HG02798 (cell line): Measurements from ENCODE around the gene NDFIP1.
"Not testable (repeated sequence)": the region's sequence is repeated elsewhere in the genome, so short reads cannot be mapped to it uniquely, and the experiment has no call there.

Experiments used
- ATAC-seq: cut with Tn5 transposase; IDR thresholded peaks from one replicate; pipeline ENCODE4 v1.9.1; 2021; ENCODE audit warnings: mild to moderate bottlenecking; ENCODE audit not compliant: unreplicated experiment, poor library complexity

Gene NDFIP1

DNA sequence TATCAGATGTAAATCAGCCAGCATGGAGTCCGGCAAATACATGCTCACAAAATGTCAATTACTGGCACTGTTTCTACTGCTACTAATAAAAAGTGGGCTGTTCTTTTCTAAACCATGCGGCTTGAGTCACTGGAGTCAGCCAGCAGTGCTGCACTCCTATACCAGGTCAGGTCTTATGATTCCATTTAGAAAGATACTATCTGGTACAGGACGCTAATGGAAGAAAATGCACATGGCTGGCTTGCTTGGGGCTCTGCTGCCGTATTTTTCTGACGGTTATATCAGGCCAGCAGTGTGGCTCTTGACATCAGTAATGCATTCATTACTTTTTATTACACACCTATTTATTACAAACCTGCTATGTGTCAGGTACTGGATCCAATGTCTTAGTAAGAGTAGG is 74.3 kb downstream of the NDFIP1 start:
- no peak for ATAC-seq

DNA sequence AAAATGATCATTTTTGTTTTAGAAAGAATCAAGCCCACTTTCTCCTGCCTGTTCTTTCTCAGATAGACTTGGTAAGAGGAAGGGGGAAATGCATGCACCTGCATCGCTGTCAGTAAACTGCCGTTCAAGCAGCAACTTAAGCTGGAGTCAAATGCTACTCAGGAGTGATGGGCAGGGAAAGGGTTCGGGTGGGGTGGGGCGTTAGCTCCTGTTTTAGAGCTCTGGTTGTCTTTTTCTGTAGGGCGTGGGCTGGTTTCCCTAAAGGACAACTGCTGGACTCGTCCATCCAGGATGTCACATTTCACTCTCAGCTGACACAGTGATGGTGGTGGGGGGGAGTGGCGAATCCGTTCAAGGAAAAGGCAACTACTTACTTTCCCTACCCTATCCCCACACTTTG is 75.0 kb downstream of the NDFIP1 start:
- ATAC-seq = no peak

DNA sequence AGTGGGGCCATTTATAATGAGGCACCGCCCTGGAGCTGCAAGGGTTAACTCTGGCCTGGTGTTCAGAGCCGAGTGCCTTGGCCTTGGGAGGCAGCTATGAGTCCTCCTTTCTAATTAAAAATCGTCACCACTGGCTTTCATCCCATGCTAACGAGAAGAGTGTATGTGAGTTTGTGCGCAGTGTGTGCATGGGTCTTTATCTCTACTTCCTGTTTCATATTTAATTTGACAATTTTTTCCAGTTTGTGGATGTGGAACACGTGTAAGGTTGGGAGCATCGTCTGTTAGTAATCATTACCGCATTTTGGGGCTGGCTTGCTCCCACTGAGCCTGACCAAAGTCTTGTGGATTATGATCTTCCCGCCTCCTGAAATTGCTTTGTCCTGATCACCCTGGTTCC is 76.4 kb downstream of the NDFIP1 start:
- no peak for ATAC-seq

DNA sequence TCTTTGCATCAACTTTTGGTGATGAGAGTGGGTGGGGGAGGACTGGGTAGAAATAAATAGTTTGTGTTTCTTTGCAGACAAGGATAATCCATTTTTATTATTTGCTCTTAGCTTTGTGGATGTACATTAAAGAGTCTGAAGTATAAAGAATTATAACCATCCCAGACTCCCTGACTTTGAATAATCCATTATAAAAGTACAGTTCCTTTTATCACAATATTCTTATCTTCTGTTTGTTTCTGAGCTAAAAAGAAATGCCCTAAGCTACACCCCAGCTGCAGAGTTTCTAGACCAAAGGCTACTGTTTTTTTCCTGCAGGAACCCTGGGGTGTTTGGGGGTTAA is 77.9 kb downstream of the NDFIP1 start:
- no peak for ATAC-seq

DNA sequence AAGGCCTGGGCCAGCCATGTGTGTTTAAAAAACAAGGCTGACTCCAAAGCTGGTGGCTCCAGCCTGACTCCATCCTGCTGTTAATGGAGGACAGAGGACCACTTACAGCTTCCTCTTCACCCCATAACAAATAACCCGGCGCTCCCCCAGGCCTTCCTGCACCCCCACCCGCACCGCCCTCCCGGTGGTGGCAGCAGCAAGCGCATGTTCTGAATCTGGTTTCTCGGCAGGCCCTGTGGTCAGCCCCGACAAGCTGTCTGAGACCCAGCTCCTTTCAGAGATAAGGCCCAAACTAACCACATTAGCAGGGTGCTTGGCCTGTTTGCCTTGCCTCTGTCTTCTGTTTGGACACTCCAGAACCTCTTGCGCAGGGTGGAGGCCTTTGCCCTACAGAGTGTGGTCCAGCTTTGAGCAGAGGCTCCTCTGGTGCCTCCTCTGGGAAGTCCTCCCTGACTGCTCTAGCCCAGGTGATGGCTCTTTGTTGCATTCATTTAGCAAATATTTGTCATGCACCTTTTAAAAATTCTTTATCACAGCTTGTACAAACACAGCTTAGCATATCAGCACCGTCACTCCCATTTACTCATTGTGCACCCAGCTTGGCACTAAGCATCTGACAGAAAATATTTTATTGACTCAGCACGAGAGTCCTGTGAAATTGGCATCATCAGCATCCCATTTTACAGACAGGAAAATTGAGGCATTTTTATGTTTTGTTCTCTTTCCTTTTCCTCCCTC is 78.4 kb downstream of the NDFIP1 start:
- ATAC-seq = no peak

DNA sequence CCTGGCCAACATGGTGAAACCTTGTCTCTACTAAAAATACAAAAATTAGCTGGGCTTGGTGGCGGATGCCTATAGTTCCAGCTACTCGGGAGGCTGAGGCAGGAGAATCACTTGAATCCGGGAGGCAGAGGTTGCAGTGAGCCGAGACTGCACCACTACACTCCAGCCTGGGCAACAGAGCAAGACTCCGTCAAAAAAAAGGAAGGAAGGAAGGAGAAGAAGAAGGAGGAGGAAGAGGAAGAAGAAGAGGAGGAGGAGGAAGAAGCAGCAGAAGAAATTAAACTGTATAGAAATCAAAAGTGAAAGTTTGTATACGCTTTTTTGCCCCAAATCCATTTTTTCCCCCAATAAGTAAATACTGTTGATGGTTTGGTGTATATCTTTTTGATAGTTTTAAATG is 80.1 kb downstream of the NDFIP1 start:
- ATAC-seq = not testable (repeated sequence)

DNA sequence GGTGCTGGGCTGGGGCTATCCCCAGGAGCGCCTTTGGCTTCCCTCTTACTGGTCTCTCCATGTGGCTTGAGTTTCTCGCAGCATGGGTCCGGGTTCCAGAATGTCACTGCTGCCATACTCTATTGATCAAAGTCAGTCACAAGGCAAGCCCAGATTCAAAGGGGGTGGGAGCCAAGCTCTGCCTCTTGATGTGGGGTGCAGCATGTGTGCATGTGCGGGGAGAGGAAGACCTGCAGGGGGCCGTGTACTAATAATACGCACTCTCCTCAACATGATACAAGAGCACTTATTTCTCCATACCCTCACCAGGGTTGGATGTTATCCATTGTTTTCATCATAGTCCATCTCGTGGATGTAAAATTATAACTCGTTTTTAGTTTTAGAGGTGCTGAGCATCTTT is 81.2 kb downstream of the NDFIP1 start:
- no peak for ATAC-seq

DNA sequence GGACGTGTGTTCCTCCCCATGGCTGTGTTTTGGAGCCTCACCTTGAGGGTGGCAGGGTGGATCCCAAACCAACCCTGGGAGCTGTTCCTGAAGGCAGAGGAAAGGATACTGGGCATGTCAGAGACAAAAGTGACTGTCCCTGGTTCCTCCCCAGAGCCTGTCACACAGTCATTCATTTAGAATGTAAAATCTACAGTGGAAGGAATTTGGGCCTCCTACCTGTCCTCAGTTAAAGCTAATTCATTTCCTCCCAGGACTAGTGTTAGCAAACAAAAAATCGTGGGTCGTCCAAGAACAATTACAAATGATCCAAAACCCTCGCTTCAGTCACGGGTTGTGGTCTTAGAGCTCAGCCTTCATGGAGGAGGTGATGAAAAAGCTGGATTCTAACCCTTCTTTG is 83.2 kb downstream of the NDFIP1 start:
- ATAC-seq = no peak

DNA sequence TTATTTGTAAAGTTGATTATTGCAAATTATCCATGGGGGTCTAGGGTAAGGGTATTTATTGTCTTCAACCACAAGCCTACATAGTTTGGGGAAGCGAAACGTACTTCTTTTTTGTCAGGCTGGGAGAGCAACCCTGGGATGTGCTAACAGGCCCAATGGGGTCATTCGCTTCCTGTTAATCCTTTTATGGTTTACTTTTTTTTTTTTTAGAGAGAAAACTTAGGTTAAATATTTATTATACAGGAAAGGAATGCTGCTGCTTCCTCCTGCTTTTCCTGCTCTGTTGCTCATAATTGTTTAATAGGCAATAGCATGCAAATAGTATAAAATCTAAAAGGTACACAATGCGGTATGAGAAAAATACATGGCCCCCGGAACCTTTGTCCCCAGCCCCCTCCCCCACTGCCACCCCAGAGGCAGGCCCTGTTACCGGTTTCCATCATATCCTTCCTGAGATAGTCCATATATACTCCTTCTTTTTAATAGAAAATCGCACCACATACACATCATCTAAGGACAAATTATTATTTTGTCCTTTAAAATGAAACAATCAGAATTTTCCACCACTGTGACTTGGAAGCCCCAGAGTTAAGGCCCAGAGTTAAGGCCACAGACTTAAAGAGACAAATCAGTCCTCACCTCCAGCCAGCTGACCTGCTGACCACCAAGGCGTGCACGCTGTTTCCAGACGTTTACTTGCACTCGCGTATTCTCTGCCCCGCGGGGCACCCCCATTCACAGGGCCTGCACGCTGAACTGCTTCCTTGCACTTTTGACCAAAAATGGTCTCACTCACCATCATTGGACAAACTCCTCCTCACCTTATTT is 83.9 kb downstream of the NDFIP1 start:
- ATAC-seq = no peak

DNA sequence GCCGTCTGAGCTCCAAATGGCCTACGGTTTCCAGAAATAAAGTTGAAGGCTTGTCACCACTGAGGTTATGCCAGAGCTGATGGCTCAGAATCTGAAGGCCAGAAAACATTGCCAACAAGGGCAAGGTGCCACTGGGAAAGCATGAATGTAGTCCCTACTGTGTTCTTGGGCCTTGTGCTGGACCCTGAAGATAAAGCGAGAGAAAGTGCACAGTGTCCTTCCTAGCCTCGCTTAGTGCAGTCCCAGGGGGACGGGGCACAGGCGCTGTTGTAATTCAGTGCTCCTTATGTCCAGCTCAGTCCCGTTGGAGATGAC is 84.5 kb downstream of the NDFIP1 start:
- no peak for ATAC-seq

DNA sequence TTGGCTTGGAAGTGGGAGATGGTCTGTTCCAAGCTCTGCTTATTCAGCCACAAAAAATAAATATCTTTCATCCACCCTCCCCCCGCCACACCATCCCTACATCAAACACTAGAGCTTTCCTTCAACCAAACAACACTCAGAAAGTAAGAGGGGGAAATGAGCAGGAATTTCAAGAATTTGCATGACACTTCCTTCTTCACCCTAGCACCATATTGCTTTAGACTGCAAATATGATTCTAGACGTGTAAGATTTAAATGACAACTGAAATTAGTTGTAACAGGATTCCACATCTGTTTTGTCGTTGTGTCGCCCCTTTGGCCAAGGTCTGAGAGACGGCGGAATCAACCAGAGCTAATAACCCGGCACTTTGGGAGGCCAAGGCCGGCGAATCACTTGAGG is 88.5 kb downstream of the NDFIP1 start:
- no peak for ATAC-seq

DNA sequence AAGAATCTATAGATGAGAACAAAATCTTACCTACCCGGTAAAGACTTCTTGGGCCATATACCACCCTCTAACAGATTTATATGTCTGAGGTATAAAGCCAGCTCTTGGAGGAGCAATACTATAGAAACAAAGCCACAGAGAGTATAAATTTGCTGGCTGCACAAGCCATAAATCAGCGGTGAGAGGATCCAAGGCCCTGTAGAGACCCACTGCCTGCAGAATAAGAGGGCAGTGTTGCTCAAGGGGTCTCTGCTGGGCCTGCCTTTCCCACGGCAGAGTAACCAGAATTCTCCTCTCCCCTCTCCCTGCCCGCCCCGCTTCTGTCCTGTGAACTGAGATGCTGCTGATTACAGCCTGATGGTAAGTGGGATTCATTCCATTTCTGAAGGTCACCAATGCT is 89.2 kb downstream of the NDFIP1 start:
- ATAC-seq = no peak

DNA sequence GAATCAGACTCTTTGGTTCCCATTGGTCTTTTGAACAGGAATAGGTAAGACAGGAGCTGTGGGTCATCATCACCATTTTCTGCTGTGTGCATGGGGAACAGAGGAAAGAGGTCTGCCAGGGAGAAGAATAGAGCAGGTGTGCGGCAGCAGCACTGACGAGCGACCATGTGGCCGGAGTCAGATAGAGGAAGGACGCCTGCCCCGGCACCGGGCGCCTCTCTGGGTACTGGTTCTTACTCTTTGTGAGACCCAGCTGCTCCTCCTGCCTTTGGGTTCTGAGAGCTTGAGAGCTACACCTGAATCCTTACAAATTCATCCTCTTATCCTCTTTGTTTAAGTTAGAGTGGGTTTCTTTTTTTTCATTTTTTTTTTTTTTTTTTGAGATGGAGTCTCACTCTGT is 90.8 kb downstream of the NDFIP1 start:
- ATAC-seq = no peak

DNA sequence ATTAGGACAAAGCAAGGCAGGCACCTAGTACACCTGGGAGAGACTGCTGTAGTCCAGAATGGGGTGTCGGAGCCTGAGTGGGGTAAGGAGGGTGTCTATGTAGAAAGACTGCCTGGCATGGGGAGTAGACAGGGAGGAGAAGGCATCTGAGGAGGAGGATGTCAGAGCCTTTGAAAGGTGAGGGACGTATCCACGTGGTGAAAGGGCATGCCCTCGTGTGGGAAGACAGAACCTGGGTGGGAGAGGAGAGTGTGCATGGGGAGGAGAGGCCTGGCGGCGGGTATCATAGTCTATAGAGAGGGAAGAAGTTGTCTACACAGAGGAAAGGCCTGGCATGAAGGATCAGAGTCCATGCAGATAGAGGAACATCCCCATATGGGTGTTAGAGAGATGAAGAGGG is 91.8 kb downstream of the NDFIP1 start:
- no peak for ATAC-seq

DNA sequence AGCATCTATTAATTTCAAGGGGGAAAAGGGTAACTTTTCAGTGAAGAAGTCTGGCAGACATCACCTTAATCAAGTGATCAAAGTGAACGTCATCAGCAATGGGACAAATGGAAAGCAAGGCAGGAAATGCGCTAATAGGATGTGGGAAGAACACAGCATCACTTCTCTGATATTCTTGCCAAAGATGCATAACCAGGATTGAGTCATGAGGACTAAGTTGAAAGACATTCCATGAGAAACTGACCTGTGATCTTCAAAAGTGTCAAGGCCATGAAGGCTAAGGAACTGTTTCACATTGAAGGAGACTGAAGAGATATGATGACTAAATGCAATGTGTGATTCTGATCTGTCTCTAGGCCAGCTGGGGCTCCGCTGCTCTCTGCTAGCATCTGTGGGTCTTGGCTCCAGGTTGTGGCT is 92.9 kb downstream of the NDFIP1 start:
- ATAC-seq = no peak

DNA sequence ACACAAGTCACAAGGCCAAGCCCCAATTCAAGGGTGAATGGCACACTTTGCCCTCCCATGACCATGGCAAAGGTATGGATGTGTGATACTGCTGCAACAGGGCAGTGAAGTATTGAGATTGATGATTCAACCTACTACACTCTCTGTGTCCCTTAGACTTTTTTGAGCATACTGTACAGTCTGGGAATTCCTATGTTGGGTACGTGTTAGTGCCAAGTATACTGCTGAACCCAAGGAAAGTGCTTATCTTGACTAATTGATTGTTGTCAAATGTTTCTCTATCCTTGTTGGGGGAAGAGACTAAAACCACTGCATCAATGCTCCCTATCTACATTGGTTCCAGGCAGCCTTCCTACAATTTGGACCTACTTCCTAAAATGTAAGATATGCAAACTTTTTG is 93.7 kb downstream of the NDFIP1 start:
- no peak for ATAC-seq
